Lower lobe of right lung (tissue), 2 donors: Measurements from ENCODE around the gene DAZL. TPM values are rescaled to one million over a fixed set of nuclear protein-coding genes. Genes with fewer than 3 reads are reported as not detected.

Source experiments
- ATAC-seq, 2 donors: fragments of 200-7000 bp; cut with Tn5 transposase; one replicate each; pipeline ENCODE4 v1.9.1; 2020 to 2022; ENCODE audit warnings: mild to moderate bottlenecking in 2 of 2, moderate library complexity in 2 of 2
- DNase-seq: peaks from one replicate; pipeline ENCODE4 v3.0.0-alpha.2; 2020
- H3K27ac ChIP-seq: fragments of 200-600 bp; one replicate; pipeline ENCODE4 v1.8.0; 2022
- H3K27me3 ChIP-seq: fragments of 200-600 bp; one replicate; pipeline ENCODE4 v1.8.0; 2022; ENCODE audit warnings: low read depth
- H3K36me3 ChIP-seq: fragments of 200-600 bp; one replicate; pipeline ENCODE4 v1.8.0; 2022; ENCODE audit warnings: mild to moderate bottlenecking
- H3K4me1 ChIP-seq: fragments of 200-600 bp; one replicate; pipeline ENCODE4 v1.8.0; 2022
- H3K4me3 ChIP-seq: fragments of 200-600 bp; one replicate; pipeline ENCODE4 v1.8.0; 2022; ENCODE audit warnings: mild to moderate bottlenecking
- H3K9me3 ChIP-seq: fragments of 200-600 bp; one replicate; pipeline ENCODE4 v1.8.0; 2022
- CTCF ChIP-seq: fragments of 200-600 bp; IDR thresholded peaks from one replicate; pipeline ENCODE4 v1.8.0; 2022; ENCODE audit warnings: antibody characterized with exemption, mild to moderate bottlenecking
- intact Hi-C: fragments of 100-400 bp; cut with DNase I; formaldehyde crosslinking; loops from one replicate; pipeline ENCODE4 v1.11.0; 2022
- total RNA-seq: library from RNA; stranded (reverse); fragmentation: NEBNext Ultra II Directional; extraction: Animal tissue kit (Norgen Biotek cat#: 25700); gene quantifications from one replicate; pipeline ENCODE4 v1.2.1, GENCODE V29; 2021
- donor health status: DM: no; HTN: yes; CAD: no; lungs with severe emphysema.

Gene DAZL
- total RNA-seq, 1 donor from 2014 or later: not detected

GRCh38 chr3:16559653-16560365 is 45.4 kb downstream of the DAZL start:
- H3K4me1 ChIP-seq: no peaks in the 10 kb centered on the region
- intact Hi-C loops: no loop called here
- ATAC-seq (no peak), DNase-seq (no peak)
- H3K27ac ChIP-seq: no peak overlapping the region
- H3K9me3 ChIP-seq: no peaks in the 10 kb centered on the region
- no peak overlapping the region for H3K4me3 ChIP-seq
- TF ChIP-seq CTCF: no peak
- no peaks in the 10 kb centered on the region for H3K36me3 ChIP-seq
- no peaks in the 10 kb centered on the region for H3K27me3 ChIP-seq

- H3K4me1 ChIP-seq: no peaks in the 10 kb centered on the region
- ATAC-seq: no peak
- intact Hi-C loops: loop anchor here (5.0 kb wide), 2 partner anchors 262 to 287 kb away; partner anchors contain the start of gene OXNAD1
- no peak overlapping the region for H3K27ac ChIP-seq
- H3K36me3 ChIP-seq: no peaks in the 10 kb centered on the region
- no peak for DNase-seq
- H3K4me3 ChIP-seq: no peak overlapping the region
- no peaks in the 10 kb centered on the region for H3K27me3 ChIP-seq
- H3K9me3 ChIP-seq: no peaks in the 10 kb centered on the region
- TF ChIP-seq CTCF: no peak
These were observed 51.1 kb downstream of the DAZL start for GRCh38 chr3:16554126-16554525.

GRCh38 chr3:16552757-16553156 is 52.5 kb downstream of the DAZL start:
- Histone ChIP-seq H3K27me3 (no peaks in the 10 kb centered on the region), H3K4me3 (no peak overlapping the region), H3K4me1 (no peaks in the 10 kb centered on the region), H3K9me3 (no peaks in the 10 kb centered on the region), H3K36me3 (no peaks in the 10 kb centered on the region), H3K27ac (no peak overlapping the region)
- DNase-seq (no peak), ATAC-seq (no peak)
- no peak for TF ChIP-seq CTCF
- intact Hi-C loops: loop anchor here (5.0 kb wide), 2 partner anchors 260 to 285 kb away; partner anchors contain the start of gene OXNAD1

GRCh38 chr3:16551342-16551976 is 53.8 kb downstream of the DAZL start:
- Histone ChIP-seq H3K4me3 (no peak overlapping the region), H3K27ac (no peak overlapping the region), H3K27me3 (no peaks in the 10 kb centered on the region), H3K4me1 (no peaks in the 10 kb centered on the region), H3K36me3 (no peaks in the 10 kb centered on the region), H3K9me3 (no peaks in the 10 kb centered on the region)
- ATAC-seq: no peak
- DNase-seq: no peak
- intact Hi-C loops: loop anchor here (5.0 kb wide), 2 partner anchors 259 to 284 kb away; partner anchors contain the start of gene OXNAD1
- no peak for TF ChIP-seq CTCF

- ATAC-seq: peak; percentile 91 to 93
- no peak for DNase-seq
- Histone ChIP-seq H3K4me3 (peak overlapping the region; percentile 7), H3K9me3 (no peaks in the 10 kb centered on the region), H3K4me1 (no peaks in the 10 kb centered on the region), H3K27ac (no peak overlapping the region), H3K27me3 (no peaks in the 10 kb centered on the region), H3K36me3 (no peaks in the 10 kb centered on the region)
- peak; percentile 92 for TF ChIP-seq CTCF
- intact Hi-C loops: loop anchor here (5.0 kb wide), 2 partner anchors 259 to 284 kb away; partner anchors contain the start of gene OXNAD1
These were observed 54.4 kb downstream of the DAZL start for GRCh38 chr3:16550676-16551341.
